A549 (cell line): ENCODE measurements around the gene WEE2. TPM values are rescaled to one million over a fixed set of nuclear protein-coding genes. Genes with fewer than 3 reads are reported as not detected.

Source experiments
- ATAC-seq, 2 experiments: fragments of 200-7000 bp in 1 of 2; fragments of >200 bp in 1 of 2; cut with Nextera tagmentation in 1 of 2; cut with Tn5 transposase in 1 of 2; 3 replicates each; pipeline versions ENCODE4 v1.8.0 to v1.9.1; 2018 to 2020; ENCODE audit warnings: mild to moderate bottlenecking in 1 of 2, moderate library complexity in 1 of 2
- CTCF ChIA-PET: fragments of 300-600 bp; sonication (Branson Sonifier 250); formaldehyde crosslinking; extraction: SDS; loops from one replicate; lab custom pipeline; 2021; ENCODE audit warnings: antibody characterized with exemption, inconsistent platforms; lab: Yijun Ruan, JAX
- POLR2A ChIA-PET: fragments of 350-600 bp; formaldehyde crosslinking; extraction: SDS; loops from one replicate; lab custom pipeline; 2021; ENCODE audit warnings: antibody characterized with exemption, inconsistent platforms; lab: Yijun Ruan, JAX
- DNase-seq, 2 experiments: peaks; one replicate each; pipeline versions ENCODE4 v3.0.0 to v3.0.0-alpha.2; 2011 to 2016; ENCODE audit warnings: low read depth in 1 of 2, low spot score in 1 of 2
- FAIRE-seq: peaks from 2 replicates; lab custom pipeline; 2011; peaks lifted over from hg19 to GRCh38; lab: Jason Lieb, UNC
- H3K27ac ChIP-seq, 2 experiments: fragments of >200 bp; sonication (Bioruptor Twin); formaldehyde crosslinking; 3 replicates each; pipeline ENCODE4 v1.5.1; 2016 to 2017
- H3K4me1 ChIP-seq: fragments of >200 bp; sonication (Bioruptor Twin); formaldehyde crosslinking; 3 replicates; pipeline ENCODE4 v1.6.1; 2016
- H3K4me2 ChIP-seq: fragments of >200 bp; sonication (Bioruptor Twin); formaldehyde crosslinking; 3 replicates; pipeline ENCODE4 v1.6.1; 2016
- H3K4me3 ChIP-seq: fragments of >200 bp; sonication (Bioruptor Twin); formaldehyde crosslinking; 3 replicates; pipeline ENCODE4 v1.5.1; 2016
- H3K9me3 ChIP-seq: fragments of >200 bp; sonication (Bioruptor Twin); formaldehyde crosslinking; 3 replicates; pipeline ENCODE4 v1.6.1; 2016
- CEBPB ChIP-seq, 2 experiments: fragments of >200 bp in 1 of 2; sonication (Bioruptor Twin) in 1 of 2; formaldehyde crosslinking in 1 of 2; IDR thresholded peaks; 2 replicates each; pipeline ENCODE4 v1.6.1; 2012 to 2016
- CHD4 ChIP-seq: fragments of 200-600 bp; sonication (generic); IDR thresholded peaks from 2 replicates; pipeline ENCODE4 v1.6.1; 2016; ENCODE audit warnings: antibody characterized with exemption, mild to moderate bottlenecking, borderline replicate concordance
- CTCF ChIP-seq: fragments of >200 bp; sonication (Bioruptor Twin); formaldehyde crosslinking; IDR thresholded peaks from 3 replicates; pipeline ENCODE4 v1.5.1; 2016
- EHMT2 ChIP-seq: fragments of 200-600 bp; sonication (generic); IDR thresholded peaks from 2 replicates; pipeline ENCODE4 v1.6.1; 2016; ENCODE audit warnings: antibody characterized with exemption, low read depth, mild to moderate bottlenecking, moderate library complexity
- EP300 ChIP-seq, 2 experiments: fragments of >200 bp; sonication (Bioruptor Twin); formaldehyde crosslinking; IDR thresholded peaks; 2 replicates in 1 of 2; 3 replicates in 1 of 2; pipeline ENCODE4 v1.6.1; 2016 to 2017
- ESRRA ChIP-seq: fragments of 150-350 bp; IDR thresholded peaks from 2 replicates; pipeline ENCODE4 v1.6.1; 2014; ENCODE audit warnings: mild to moderate bottlenecking, low read length, borderline replicate concordance
- FOSL2 ChIP-seq, 2 experiments: fragments of 450-650 bp in 1 of 2; fragments of >200 bp in 1 of 2; sonication (Bioruptor Twin) in 1 of 2; formaldehyde crosslinking; IDR thresholded peaks; 2 replicates each; pipeline versions ENCODE4 v1.5.0 to v1.6.1; 2016 to 2020; ENCODE audit warnings: mild to moderate bottlenecking in 1 of 2, moderate library complexity in 1 of 2
- GATA3 ChIP-seq: IDR thresholded peaks from 2 replicates; pipeline ENCODE4 v1.6.1; 2012; ENCODE audit warnings: borderline replicate concordance
- HOXB13 ChIP-seq: fragments of 250-450 bp; sonication (Bioruptor Pico); IDR thresholded peaks from 2 replicates; pipeline ENCODE4 v1.5.0; 2020; ENCODE audit warnings: low read depth, mild to moderate bottlenecking, moderate library complexity
- JUN ChIP-seq, 2 experiments: fragments of >200 bp; sonication (Bioruptor Twin); formaldehyde crosslinking; IDR thresholded peaks; 2 replicates in 1 of 2; 3 replicates in 1 of 2; pipeline ENCODE4 v1.6.1; 2016 to 2017
- JUNB ChIP-seq: fragments of >200 bp; sonication (Bioruptor Twin); formaldehyde crosslinking; IDR thresholded peaks from 2 replicates; pipeline ENCODE4 v1.6.1; 2016
- NR3C1 ChIP-seq: fragments of >200 bp; sonication (Bioruptor Twin); formaldehyde crosslinking; IDR thresholded peaks from 3 replicates; pipeline ENCODE4 v1.6.1; 2017
- POLR2AphosphoS2 ChIP-seq: conservative IDR thresholded peaks from 2 replicates; pipeline ENCODE4 v1.6.1; 2012; ENCODE audit warnings: low read length, improper control_type of control experiment, inconsistent platforms
- RAD21 ChIP-seq, 2 experiments: fragments of >200 bp in 1 of 2; sonication (Bioruptor Twin) in 1 of 2; formaldehyde crosslinking in 1 of 2; IDR thresholded peaks in 1 of 2; conservative IDR thresholded peaks in 1 of 2; 2 replicates in 1 of 2; 3 replicates in 1 of 2; pipeline ENCODE4 v1.6.1; 2012 to 2018; ENCODE audit warnings: inconsistent platforms in 1 of 2
- RNF2 ChIP-seq: fragments of 200-600 bp; sonication (generic); IDR thresholded peaks from 2 replicates; pipeline ENCODE4 v1.6.1; 2016; ENCODE audit warnings: low read depth, mild to moderate bottlenecking, antibody characterized with exemption, moderate library complexity, borderline replicate concordance
- SMC3 ChIP-seq: fragments of >200 bp; sonication (Bioruptor Twin); formaldehyde crosslinking; IDR thresholded peaks from 3 replicates; pipeline ENCODE4 v1.6.1; 2018; ENCODE audit warnings: inconsistent platforms
- SREBF2 ChIP-seq: fragments of 450-650 bp; IDR thresholded peaks from 2 replicates; pipeline ENCODE4 v1.6.1; 2014; ENCODE audit warnings: mild to moderate bottlenecking, moderate library complexity
- TFCP2L1 ChIP-seq: fragments of 250-450 bp; sonication (Bioruptor Pico); IDR thresholded peaks from 2 replicates; pipeline ENCODE4 v1.5.0; 2021; ENCODE audit warnings: mild to moderate bottlenecking
- USF2 ChIP-seq: fragments of 450-650 bp; IDR thresholded peaks from 2 replicates; pipeline ENCODE4 v1.6.1; 2014; ENCODE audit warnings: antibody characterized with exemption
- WGBS: methylation state at CpG from one replicate; pipeline ENCODE4 v1.1.6; 2017; ENCODE audit errors: missing lambda C conversion rate; 5-methylcytosine and 5-hydroxymethylcytosine counted together
- polyA plus RNA-seq, 4 experiments: library from polyadenylated mRNA; depleted of rRNA in 3 of 4; stranded (reverse); fragments of >200 nt; fragmentation: RNase III in 1 of 4; extraction: RNeasy Plus Mini Kit Qiagen cat#74134 plus additional on column Dnase treatment in 1 of 4; gene quantifications; 2 replicates in 3 of 4; 3 replicates in 1 of 4; pipeline ENCODE4 v1.2.3, GENCODE V29; 2011 to 2017
- TF ChIP-seq, protein P1 (sequence below): fragments of 200-600 bp; sonication (generic); IDR thresholded peaks from 2 replicates; pipeline ENCODE4 v1.6.1; 2016; ENCODE audit warnings: antibody characterized with exemption, mild to moderate bottlenecking, moderate library complexity
- TF ChIP-seq, protein P2 (sequence below): IDR thresholded peaks from 2 replicates; pipeline ENCODE4 v1.6.1; 2012
- TF ChIP-seq, protein P3 (sequence below): fragments of 250-450 bp; sonication (Bioruptor Pico); IDR thresholded peaks from 2 replicates; pipeline ENCODE4 v1.5.0; 2021; ENCODE audit warnings: mild to moderate bottlenecking, moderate library complexity, borderline replicate concordance

The WEE2 gene
- polyA plus RNA-seq, 2 of the 4 experiments (the other 2 are of a cell fraction): not detected

DNA sequence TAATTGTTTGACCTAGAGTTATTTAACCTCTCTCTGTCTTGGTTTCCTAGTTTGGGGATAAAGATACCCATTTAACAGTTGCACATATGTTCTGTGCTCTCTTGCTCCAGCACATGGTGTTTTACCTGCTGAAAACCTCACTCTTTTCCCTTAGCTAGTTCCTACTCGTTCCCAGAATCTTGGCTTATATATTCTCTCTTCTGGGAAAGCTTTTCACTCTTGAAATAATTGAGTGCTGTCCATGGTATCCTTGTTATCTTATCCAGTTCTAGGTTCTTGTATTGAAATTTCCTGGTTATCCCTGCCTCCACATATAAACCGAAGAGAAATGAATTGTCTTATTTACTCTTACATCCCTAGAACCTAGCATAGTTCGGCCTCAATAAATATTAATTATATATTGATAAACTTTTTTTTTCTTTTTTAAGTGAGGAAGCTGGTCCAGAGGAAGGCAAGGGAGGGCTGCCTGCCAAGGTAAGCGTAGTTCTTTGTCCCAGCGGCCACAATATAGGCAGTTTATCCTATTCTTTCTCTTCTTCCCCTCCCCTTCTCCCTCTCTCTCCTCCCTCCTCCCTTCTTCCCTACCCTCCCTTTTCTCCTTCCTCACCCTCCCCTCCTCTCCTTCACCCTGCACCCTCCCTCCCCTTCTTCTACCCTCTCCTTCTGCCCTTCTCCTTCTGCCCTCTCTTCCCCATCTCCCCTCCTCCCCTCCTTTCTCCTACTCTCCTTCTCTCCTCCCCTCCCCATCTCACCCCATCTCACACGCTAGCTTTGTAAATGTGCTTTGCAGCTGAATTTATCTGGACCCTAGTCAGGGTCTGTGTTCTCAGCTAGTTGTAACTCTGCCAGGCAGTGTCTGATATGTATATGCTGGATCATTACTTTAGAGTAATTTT, 7.9 kb downstream of the WEE2 start:
- ATAC-seq: no peak

DNA sequence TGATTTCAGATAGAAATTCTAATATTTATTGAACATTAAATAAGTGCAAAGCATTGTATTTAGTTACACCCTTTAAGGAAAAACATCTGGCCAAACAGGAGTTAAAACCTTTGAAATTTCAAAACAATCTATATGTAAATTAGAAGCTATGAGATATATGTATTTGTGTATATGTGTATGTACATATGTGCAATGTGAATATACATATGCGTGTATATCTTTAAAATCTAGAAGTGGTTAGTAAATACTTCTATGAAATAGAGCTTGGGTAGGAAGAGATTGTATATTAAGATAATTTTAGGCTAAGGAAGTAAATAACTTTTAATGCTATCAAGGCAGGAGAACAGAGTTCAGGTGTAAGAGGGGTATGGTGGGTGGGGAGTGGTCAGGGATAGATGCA, 9.3 kb downstream of the WEE2 start:
- POLR2A ChIA-PET: no interaction called here
- CTCF ChIA-PET: interaction anchor here (1.1 to 1.7 kb wide), 3 partner anchors 21 to 68 kb away, joined by 3 to 5 read pairs (median 4); partner anchors contain the start of gene SSBP1

More for the DNA sequence above, 7.9 kb downstream of the WEE2 start:
- Histone ChIP-seq H3K4me2 (no peak overlapping the region), H3K4me1 (no peaks in the 10 kb centered on the region), H3K27ac (no peak overlapping the region), H3K9me3 (no peaks in the 10 kb centered on the region), H3K4me3 (no peak overlapping the region)
- TF ChIP-seq SMC3 (no peak), RNF2 (no peak), CEBPB (IDR thresholded peaks at IDR 0.05) (no peak)
- TF ChIP-seq, protein P1, sequence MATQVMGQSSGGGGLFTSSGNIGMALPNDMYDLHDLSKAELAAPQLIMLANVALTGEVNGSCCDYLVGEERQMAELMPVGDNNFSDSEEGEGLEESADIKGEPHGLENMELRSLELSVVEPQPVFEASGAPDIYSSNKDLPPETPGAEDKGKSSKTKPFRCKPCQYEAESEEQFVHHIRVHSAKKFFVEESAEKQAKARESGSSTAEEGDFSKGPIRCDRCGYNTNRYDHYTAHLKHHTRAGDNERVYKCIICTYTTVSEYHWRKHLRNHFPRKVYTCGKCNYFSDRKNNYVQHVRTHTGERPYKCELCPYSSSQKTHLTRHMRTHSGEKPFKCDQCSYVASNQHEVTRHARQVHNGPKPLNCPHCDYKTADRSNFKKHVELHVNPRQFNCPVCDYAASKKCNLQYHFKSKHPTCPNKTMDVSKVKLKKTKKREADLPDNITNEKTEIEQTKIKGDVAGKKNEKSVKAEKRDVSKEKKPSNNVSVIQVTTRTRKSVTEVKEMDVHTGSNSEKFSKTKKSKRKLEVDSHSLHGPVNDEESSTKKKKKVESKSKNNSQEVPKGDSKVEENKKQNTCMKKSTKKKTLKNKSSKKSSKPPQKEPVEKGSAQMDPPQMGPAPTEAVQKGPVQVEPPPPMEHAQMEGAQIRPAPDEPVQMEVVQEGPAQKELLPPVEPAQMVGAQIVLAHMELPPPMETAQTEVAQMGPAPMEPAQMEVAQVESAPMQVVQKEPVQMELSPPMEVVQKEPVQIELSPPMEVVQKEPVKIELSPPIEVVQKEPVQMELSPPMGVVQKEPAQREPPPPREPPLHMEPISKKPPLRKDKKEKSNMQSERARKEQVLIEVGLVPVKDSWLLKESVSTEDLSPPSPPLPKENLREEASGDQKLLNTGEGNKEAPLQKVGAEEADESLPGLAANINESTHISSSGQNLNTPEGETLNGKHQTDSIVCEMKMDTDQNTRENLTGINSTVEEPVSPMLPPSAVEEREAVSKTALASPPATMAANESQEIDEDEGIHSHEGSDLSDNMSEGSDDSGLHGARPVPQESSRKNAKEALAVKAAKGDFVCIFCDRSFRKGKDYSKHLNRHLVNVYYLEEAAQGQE: peak; percentile 78
- ChIA-PET CTCF (interaction anchor here (0.7 to 1.5 kb wide), 2 partner anchors 22 to 61 kb away, joined by 4 to 6 read pairs; partner anchors contain the start of gene SSBP1), POLR2A (no interaction called here)
- 37% methylated on average over 6 of the region's 6 CpGs for WGBS
- FAIRE-seq: no peak
- DNase-seq: no peak

GRCh38 chr7:141722529-141722928, 14.4 kb downstream of the WEE2 start:
- Histone ChIP-seq H3K4me3 (no peak overlapping the region), H3K9me3 (no peaks in the 10 kb centered on the region), H3K4me1 (no peaks in the 10 kb centered on the region), H3K27ac (no peak overlapping the region), H3K4me2 (no peak overlapping the region)
- 65% methylated on average over 2 of the region's 2 CpGs for WGBS
- CTCF ChIA-PET: interaction anchor here (1.8 kb wide), 1 partner anchor 15 kb away, joined by 7 read pairs; the partner anchor contains the start of gene SSBP1
- ATAC-seq: no peak
- no peak for DNase-seq
- POLR2A ChIA-PET: no interaction called here
- no peak for FAIRE-seq
- TF ChIP-seq CHD4 (no peak), TFCP2L1 (CRISPR knock-in tag) (no peak), JUNB (no peak), NR3C1 (no peak), RAD21 (conservative IDR thresholded peaks at IDR 0.05 in 1 of 2, IDR thresholded peaks at IDR 0.05 in 1 of 2) (no peak), JUN (IDR thresholded peaks at IDR 0.05) (no peak), EHMT2 (no peak), EP300 (IDR thresholded peaks at IDR 0.05) (no peak), GATA3 (no peak)
- TF ChIP-seq, protein P2, sequence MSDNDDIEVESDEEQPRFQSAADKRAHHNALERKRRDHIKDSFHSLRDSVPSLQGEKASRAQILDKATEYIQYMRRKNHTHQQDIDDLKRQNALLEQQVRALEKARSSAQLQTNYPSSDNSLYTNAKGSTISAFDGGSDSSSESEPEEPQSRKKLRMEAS: no peak
- TF ChIP-seq, protein P3, sequence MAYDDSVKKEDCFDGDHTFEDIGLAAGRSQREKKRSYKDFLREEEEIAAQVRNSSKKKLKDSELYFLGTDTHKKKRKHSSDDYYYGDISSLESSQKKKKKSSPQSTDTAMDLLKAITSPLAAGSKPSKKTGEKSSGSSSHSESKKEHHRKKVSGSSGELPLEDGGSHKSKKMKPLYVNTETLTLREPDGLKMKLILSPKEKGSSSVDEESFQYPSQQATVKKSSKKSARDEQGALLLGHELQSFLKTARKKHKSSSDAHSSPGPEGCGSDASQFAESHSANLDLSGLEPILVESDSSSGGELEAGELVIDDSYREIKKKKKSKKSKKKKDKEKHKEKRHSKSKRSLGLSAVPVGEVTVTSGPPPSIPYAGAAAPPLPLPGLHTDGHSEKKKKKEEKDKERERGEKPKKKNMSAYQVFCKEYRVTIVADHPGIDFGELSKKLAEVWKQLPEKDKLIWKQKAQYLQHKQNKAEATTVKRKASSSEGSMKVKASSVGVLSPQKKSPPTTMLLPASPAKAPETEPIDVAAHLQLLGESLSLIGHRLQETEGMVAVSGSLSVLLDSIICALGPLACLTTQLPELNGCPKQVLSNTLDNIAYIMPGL (CRISPR knock-in tag): no peak

More for the DNA sequence above, 9.3 kb downstream of the WEE2 start:
- H3K4me1 ChIP-seq: no peaks in the 10 kb centered on the region
- 47% methylated on average over 1 of the region's 1 CpG for WGBS
- no peaks in the 10 kb centered on the region for H3K9me3 ChIP-seq
- no peak overlapping the region for H3K27ac ChIP-seq
- no peak for FAIRE-seq
- no peak for TF ChIP-seq ESRRA
- TF ChIP-seq HOXB13 (CRISPR knock-in tag): no peak
- no peak for TF ChIP-seq USF2
- TF ChIP-seq SREBF2: no peak
- TF ChIP-seq FOSL2 (IDR thresholded peaks at IDR 0.05): no peak
- TF ChIP-seq FOSL2 (CRISPR knock-in tag; IDR thresholded peaks at IDR 0.05): no peak
- TF ChIP-seq CTCF: no peak
- TF ChIP-seq POLR2AphosphoS2: no peak
- ATAC-seq: no peak
- no peak overlapping the region for H3K4me3 ChIP-seq
- H3K4me2 ChIP-seq: no peak overlapping the region
- no peak for DNase-seq
